Measurements from ENCODE around the gene MAN1C1. TPM values are rescaled to one million over a fixed set of nuclear protein-coding genes. Genes with fewer than 3 reads are reported as not detected.
"Not testable (repeated sequence)": the region's sequence is repeated elsewhere in the genome, so short reads cannot be mapped to it uniquely, and the experiment has no call there.

Gene MAN1C1
- total RNA-seq, 1 donor from 2014 or later = 20.4 TPM

GRCh38 chr1:25731626-25732370 lies 115.2 kb downstream of the MAN1C1 start:
- Histone ChIP-seq H3K36me3 (no peaks in the 10 kb centered on the region), H3K9me3 (no peaks in the 10 kb centered on the region), H3K27ac (no peak overlapping the region), H3K4me3 (no peak overlapping the region), H3K27me3 (ENCODE audit: low read depth) (no peaks in the 10 kb centered on the region), H3K4me1 (peaks cover 30% of the 10 kb centered on the region)
- no peak for ATAC-seq
- no peak for DNase-seq
- no peak for TF ChIP-seq CTCF (IDR thresholded peaks at IDR 0.05)
- intact Hi-C loops (cut with DNase I) = no loop called here

DNA sequence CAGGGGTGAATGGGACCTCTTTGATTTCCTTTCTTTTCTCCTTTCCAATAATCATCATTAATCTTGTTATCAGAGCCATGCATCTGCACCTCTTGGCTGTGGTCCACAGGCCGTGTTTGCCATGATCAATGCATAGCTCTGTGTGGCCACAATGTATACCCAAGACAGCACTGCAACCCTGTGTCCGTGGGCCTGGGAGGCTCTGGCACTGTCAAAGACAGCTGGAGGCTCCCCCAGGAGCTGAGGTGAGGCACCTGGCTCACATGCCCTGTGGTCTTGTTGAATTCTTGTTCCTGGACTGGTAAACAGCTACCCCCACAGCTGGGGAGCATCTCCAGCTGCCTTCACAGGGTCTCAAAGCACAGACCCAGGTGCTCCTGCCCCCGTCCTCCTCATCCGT lies 116.2 kb downstream of the MAN1C1 start:
- TF ChIP-seq CTCF (IDR thresholded peaks at IDR 0.05) = no peak
- Histone ChIP-seq H3K9me3 (no peaks in the 10 kb centered on the region), H3K4me1 (peaks cover 30% of the 10 kb centered on the region), H3K4me3 (no peak overlapping the region), H3K36me3 (no peaks in the 10 kb centered on the region), H3K27ac (no peak overlapping the region), H3K27me3 (ENCODE audit: low read depth) (no peaks in the 10 kb centered on the region)
- ATAC-seq (no peak), DNase-seq (no peak)
- intact Hi-C loops (cut with DNase I) = no loop called here

DNA sequence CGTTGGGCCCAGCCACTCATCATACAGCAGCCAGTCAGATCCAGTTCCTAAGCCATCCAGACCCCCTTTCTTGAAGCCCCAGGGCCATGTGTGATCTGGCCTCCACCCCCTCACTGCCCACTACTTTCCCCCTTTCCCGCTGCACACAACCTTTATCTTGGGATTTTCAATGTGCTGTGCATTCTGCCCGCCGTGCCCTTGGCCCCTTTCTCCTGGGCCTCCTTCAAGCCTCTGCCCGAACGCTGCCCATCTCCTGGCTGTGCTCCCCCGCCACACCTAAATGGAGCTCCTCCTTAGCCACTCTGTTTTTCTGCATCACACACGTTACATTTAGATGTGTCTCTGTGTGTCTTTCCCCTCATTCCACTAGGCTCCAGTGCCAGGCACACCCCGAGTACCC lies 116.7 kb downstream of the MAN1C1 start:
- intact Hi-C loops (cut with DNase I) = no loop called here
- no peaks in the 10 kb centered on the region for H3K27me3 ChIP-seq (ENCODE audit: low read depth)
- TF ChIP-seq CTCF (IDR thresholded peaks at IDR 0.05) = no peak
- ATAC-seq (no peak), DNase-seq (no peak)
- no peaks in the 10 kb centered on the region for H3K36me3 ChIP-seq
- H3K27ac ChIP-seq = no peak overlapping the region
- H3K4me1 ChIP-seq = peaks cover 25% of the 10 kb centered on the region
- no peak overlapping the region for H3K4me3 ChIP-seq
- no peaks in the 10 kb centered on the region for H3K9me3 ChIP-seq

GRCh38 chr1:25734991-25735390 lies 118.4 kb downstream of the MAN1C1 start:
- intact Hi-C loops (cut with DNase I); H3K27ac ChIP-seq; DNase-seq: not testable (repeated sequence)

DNA sequence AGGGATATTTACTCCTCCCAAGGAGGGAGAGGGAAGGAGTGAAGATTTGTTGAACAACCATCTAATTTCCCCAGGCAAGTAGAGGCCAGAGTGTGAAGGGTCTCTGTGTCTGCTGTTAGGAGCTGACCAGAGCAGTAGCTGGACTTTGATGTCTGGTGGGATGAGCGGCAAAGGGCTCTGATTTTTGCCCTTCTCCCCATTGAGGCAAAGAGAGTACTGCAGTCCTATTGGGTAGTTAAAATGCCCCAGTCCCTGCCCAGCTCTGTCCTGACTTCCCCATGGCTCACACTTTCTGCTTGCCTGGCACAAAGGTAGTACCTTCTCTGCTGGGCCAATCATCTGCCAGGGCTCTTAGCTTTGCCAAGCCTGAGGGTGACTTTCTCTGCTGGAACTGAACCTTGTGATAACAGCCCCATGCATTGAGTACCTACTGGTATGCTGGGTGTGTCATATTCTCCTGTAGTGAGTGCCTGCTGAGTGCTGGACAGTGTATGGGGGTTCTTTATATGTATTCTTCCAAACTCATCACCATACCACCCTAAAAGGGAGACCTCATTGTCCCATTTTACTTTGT lies 119.5 kb downstream of the MAN1C1 start:
- ATAC-seq (peak; percentile 48 to 52), DNase-seq (no peak)
- Histone ChIP-seq H3K4me1 (peaks cover 14% of the 10 kb centered on the region), H3K27ac (no peak overlapping the region), H3K9me3 (no peaks in the 10 kb centered on the region), H3K36me3 (no peaks in the 10 kb centered on the region), H3K4me3 (no peak overlapping the region), H3K27me3 (ENCODE audit: low read depth) (no peaks in the 10 kb centered on the region)
- intact Hi-C loops (cut with DNase I) = no loop called here
- TF ChIP-seq CTCF (IDR thresholded peaks at IDR 0.05) = no peak

More at GRCh38 chr1:25734991-25735390, 118.4 kb downstream of the MAN1C1 start:
- not testable (repeated sequence) for H3K4me3 ChIP-seq; H3K27me3 ChIP-seq (ENCODE audit: low read depth); H3K36me3 ChIP-seq; H3K9me3 ChIP-seq; ATAC-seq
- peaks cover 22% of the 10 kb centered on the region for H3K4me1 ChIP-seq

- TF ChIP-seq CTCF (IDR thresholded peaks at IDR 0.05) = no peak
- Histone ChIP-seq H3K27ac (no peak overlapping the region), H3K36me3 (no peaks in the 10 kb centered on the region), H3K4me3 (no peak overlapping the region), H3K27me3 (ENCODE audit: low read depth) (no peaks in the 10 kb centered on the region), H3K9me3 (no peaks in the 10 kb centered on the region), H3K4me1 (peaks cover 14% of the 10 kb centered on the region)
- no peak for ATAC-seq
- intact Hi-C loops (cut with DNase I) = no loop called here
- no peak for DNase-seq
Measured at GRCh38 chr1:25737130-25737529, 120.5 kb downstream of the MAN1C1 start.
